ENCODE data around the gene MLN. TPM values are rescaled to one million over a fixed set of nuclear protein-coding genes. Genes with fewer than 3 reads are reported as not detected.
"Not testable (repeated sequence)": the region's sequence is repeated elsewhere in the genome, so short reads cannot be mapped to it uniquely, and the experiment has no call there.

Gene MLN
- total RNA-seq, 1 donor from 2014 or later = not detected

DNA sequence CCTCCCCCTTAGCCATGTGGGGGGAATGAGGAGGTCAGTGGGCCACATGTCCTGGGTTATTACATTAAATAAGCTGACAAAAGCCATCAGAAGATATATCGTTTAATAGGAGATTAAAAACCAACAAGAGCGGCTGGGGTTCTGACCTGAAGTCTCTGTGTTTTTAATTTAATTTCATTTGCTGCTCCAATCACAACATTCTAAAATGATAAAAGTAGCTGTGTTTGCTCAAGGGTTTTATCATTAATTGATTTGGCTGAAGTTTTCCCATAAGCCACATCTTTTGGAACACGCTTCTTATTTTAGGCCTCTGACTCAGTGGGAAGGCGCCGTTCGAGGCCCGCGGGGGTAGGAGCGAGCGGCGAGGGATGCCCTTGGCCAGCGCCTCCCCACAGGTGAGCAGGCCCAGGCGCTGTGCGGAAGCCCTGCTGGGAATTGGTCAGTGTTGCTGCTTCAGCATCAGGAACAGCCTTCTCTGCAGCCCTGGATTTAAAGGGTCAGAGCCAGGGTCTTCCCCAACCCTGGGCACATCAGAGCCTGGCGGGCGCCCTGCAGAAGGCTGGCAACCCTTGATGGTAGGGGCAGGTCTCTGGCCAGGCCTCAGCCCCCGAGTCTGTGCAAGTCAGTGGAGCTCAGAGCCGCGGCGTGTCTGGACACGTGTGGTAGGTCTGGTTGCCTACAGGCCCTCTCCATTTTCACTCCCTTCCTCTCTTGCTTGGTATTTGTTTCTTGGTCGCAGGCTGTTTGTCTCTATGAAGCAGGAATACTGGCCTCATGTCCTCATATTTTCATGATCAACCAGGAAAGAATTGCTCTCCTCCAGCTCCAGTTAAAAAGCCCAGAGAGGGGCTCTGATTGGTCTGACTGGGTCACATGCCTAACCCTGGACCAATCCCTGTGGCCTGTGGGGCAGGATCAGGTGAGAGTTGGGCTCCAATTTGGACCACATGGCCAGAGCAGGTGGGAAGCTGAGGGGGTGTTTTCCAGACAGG lies 30.9 kb upstream of the MLN start:
- no peak for DNase-seq

DNA sequence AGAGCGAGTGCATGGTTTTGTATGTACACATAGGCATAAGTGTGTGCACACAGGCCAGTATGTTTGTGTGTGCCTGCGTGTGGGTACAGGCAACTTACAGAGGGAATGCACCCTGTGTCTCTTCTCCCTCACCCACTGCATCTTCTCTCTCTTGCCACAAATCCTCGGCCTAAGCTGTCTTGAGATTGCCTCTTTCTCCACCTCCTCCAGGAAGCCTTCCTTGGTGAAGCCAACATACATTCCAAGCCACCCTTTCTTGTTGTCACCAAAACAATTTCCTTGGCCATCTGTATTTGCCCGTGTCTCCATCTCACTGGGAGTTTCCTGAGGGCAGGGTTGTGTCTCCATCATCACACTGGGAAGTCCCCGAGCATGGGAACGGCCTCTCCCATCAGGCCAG lies 29.8 kb upstream of the MLN start:
- no peak for DNase-seq

DNA sequence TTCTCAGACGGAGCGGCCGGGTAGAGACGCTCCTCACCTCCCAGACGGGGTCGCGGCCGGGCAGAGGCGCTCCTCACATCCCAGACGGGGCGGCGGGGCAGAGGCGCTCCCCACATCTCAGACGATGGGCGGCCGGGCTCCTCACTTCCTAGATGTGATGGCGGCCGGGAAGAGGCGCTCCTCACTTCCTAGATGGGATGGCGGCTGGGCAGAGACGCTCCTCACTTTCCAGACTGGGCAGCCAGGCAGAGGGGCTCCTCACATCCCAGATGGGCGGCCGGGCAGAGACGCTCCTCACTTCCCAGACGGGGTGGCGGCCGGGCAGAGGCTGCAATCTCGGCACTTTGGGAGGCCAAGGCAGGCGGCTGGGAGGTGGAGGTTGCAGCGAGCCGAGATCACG lies 29.0 kb upstream of the MLN start:
- not testable (repeated sequence) for DNase-seq

DNA sequence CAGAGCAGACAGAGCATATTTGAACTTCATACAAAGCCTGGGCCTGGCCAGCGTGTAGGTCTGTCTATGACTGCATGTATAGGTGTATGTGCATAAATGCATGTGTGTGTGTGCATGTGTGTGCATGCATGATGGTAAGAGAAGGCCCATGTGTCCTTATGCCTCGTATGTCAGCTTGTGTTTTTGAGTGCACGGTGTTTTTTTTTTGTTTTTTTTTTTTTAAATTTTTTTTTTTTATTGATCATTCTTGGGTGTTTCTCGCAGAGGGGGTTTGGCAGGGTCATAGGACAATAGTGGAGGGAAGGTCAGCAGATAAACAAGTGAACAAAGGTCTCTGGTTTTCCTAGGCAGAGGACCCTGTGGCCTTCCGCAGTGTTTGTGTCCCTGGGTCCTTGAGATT lies 27.9 kb upstream of the MLN start:
- DNase-seq = not testable (repeated sequence)

DNA sequence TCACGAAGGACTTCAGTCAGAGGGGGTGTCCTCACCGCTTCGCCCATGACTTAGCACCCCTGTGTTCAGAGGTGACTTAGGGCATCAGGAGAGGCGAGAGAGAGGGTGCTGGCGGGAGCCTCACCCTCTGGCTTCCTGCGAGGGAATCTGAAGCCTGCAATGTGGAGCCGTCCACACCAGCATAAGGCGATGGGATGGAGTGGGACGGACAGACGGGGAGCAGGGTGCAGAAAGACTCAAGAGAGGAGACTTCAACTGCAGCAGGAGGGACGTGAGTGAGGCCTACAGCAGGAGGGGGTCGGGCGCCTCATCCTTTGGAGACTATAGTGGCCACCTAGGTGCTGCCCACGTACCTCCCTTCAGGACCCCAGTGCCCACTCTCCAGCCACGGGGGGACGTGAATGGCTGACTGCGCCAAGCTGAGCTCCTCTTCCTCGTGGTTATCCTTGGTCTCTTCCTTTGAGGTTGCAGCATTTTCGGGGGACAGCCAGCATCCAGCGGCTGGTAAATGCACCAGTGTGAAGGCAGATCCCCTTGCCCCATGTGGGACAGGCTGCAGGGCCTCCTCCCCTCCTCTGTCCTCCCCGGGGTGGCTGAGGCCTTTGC lies 26.9 kb upstream of the MLN start:
- no peak for DNase-seq

DNA sequence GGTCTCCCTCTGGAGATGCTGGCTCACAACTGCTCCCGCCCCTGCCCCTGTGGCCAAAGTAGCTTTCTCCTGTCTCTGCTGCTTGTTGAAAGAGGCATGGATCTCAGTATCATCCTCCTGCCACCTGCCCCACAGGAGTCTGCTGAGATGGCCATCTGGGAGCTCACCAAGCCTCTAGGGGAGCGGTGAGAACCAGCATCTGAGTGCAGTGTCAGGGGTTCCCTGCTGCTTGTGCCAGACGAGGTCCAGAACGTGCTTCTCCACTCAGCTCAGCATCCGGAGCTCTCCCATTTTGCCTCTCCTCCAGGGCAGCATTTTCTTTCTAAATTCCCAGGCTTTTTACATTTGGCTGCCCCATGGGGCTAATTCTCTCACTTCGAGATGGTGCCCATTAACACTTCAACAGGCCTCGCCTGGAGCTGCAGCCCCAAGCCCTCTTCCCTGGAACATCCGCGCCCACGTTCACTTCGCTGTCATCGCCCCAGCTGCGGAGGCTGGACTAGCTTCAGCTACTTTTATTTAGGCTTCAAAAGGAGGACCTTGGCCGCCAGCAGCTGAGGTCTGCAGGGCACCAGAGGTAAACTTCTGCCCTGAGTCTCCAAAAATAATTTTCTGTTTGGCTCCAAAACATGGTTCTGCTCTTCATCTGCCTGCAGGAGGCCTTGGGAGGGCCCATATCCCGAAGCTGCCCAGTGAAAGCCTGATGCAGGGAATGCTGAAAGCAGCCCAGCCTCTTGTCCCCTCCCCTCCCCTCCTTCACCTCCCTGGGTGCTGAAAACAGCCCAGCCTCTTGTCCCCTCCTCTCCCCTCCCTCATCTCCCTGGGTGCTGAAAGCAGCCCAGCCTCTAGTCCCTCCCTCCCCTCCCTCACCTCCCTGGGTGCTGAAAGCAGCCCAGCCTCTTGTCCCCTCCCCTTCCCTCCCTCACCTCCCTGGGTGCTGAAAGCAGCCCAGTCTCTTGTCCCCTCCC lies 25.2 kb upstream of the MLN start:
- DNase-seq = no peak

DNA sequence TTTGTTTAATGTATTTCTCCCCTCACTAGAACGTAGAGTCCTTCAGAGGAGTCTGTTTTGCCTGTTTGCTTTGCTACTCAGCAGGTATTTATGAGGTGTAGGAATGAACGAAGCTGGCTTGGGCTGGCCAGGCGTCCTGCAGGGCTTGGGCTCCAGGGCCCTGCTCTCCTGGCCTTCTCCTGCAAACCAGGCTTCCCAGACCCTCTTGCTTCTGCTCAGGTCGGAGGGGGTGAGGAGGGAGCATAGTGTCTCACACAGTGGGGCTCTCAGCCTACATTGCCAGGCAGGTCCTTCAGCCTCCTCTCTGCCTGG lies 24.6 kb upstream of the MLN start:
- DNase-seq = no peak

DNA sequence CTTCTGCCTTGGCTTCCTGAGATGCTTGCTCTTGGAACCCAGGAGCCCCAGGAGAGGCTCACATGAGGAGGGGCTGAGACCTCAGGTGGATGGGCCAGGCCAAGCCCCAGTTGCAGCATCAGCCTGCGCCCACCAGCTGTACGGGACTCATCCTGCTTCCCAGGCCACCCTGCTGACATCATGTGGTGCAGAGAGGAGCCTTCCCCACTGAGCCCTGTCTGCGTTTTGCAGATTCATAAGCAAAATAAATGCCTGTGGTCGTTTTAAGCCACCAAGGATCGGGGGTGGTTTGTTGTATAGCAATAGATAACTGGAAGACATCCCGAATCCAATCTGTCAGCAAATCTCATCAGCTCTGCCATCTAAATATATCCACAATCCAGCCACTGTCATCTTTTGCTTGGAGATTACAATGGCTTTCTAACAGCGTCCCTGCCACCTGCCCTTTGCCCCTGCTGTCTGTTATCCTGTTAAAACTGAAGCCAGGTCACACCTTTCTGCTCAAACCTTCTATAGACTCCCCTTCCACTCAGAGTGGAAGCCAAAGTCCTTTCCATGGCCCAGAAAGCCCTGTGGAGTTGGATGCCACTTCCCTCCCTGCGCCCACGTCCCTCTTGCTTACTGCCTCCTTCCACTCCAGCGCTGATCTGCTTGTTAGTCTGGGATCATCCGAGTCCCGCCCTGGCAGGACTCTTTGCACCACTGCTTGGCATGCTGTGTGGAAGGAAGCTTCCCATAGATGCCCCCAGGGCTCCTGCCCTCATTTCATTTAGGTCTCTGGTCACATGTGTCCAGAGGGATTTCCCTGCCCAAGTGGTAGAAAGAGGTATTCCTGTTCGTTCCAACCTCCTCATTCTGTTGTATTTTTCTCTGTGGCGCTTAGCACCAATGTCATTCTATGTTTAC lies 24.0 kb upstream of the MLN start:
- no peak for DNase-seq

DNA sequence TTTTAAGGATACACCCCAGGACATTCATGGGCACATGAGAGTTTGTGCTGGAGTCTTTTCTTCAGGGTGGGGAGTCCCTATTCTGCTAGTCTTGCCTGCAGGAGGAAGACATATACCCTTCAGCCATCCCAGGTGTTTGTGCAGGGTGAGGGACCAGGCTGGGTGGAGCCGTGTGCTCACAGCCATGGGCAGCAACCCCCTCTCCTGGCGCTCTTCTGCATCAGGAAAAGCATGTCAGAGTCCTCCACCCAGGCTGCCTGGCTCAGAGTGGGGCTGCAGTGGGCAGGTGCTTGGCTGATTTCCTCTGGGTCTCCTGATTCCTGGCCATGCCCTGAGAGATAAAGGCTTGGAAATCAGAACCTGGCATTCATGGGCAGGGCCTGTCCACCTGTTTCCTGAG lies 22.7 kb upstream of the MLN start:
- no peak for DNase-seq

DNA sequence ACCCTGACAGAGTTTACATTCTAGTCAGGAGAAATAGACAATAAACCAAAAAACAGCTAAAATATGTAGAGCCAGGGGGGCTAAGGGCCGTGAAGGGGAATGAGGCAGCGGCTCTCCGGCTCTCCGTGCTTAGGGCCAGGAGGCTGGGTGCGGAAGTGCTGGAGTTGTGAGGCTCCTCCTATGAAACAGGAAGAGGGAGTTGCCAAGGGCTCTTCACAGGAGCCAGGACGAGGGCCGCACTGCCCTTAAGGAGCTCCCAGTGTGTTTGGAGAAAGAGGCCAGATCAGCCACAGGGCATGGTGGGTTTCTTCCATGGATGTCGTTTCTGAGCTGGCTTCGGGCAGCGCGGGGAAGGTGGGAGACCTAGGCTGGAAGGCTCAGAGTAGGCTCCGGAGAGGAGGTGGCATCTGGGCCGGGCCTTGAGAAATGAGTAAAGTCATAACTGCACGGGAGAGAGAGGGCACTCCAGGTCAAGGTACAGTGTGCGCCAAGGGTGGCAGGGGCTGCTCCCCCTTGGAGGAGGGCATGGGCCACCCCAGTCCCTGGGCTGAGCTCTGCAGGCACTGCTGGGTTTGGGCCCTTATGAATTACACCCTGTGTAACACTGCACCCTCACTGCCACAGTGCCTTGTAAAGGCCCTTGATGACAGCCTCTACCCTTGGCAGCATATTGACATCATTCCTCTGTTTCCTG lies 20.8 kb upstream of the MLN start:
- no peak for DNase-seq

DNA sequence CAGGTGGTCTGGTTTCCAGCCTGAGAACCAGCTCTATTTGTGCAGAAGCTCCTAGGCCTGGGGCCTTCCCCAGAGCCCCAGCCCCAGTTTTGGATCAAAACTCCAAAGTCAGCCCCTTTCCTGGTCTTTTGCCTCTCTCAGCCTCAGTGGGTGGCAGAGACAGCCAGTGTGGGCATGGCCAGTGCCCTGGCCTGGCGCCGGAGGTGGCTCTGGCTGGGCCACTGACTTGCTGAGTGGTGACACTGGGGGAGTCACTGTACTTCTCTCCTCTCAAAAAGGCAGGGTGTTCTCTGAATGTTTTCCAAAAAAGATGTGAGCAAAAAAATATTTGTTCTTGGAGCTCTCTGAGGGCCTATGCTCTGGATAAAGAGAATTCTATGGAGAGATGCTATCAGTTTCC lies 20.0 kb upstream of the MLN start:
- no peak for DNase-seq

DNA sequence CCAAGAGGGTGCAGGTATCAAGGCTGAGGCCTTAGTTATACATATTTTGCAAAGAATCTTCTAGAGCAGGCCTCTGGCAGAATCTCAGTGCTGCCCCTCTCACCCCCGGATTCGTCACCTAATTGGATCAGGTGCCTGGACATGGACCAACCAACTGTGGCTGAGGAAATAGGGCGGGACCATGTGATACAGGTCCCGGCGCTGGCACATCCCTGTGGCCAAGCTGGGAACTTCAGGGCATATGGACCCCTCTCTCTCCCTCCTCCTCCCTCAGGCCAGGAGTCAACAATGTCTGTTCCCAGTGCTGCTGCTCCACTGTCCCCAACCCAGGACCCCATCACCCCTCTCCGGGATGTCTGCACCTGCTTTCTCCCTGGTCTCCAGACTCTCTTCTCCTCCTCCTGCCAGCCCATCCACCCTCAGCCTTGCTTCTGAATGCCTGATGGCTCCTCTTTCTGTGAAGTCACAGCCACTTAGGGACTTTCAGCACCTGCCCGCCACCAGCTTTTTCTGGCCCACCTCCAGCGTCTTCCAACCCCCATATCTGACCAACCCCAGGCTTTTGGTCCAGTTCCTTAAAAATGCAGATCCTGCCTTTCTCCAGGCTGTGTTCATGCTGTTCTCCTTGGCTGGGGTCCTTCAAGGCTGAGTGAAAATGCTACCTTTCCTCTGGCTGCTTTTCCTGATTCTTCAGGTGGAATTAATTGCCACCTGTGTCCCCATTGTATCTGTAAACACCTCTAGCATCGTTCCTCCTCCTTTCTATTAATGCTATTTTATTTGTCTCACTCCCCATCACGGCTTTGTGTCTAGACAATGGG lies 19.0 kb upstream of the MLN start:
- no peak for DNase-seq

DNA sequence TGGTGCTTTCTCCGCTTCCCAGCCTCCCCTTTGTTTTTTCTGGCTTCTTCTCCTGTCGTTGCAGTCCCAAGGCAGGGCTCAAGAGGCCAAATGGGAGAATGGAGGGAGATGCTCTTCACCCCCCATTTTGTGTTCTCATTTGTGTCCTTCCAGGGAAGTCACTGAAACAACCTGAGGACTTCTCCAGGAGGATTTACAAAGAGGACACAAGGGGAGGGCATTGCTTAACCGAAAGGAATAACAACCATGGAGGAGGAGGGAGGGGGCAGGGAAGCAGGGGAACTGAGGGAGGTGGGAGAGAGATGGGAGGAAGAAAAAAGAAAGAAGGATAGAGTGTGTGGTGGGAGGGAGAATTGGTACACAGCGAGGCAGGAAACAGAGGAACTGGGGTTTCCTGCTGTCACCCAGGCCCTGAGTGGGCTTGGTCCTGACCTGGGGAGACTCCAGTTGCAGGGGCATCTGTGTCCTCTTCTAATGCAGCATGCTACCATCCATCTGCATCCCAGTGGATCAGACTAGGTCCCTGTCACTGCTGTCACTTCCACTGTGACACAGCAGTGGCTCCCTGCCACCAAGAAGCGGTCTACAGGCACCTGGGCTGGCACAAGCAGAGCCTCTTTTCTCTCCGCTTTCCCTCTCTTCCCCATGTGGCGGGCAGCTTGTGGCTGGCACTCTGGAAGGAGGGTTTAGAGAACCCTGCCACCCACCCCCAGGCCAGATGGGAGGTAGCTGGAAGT lies 17.1 kb upstream of the MLN start:
- no peak for DNase-seq

DNA sequence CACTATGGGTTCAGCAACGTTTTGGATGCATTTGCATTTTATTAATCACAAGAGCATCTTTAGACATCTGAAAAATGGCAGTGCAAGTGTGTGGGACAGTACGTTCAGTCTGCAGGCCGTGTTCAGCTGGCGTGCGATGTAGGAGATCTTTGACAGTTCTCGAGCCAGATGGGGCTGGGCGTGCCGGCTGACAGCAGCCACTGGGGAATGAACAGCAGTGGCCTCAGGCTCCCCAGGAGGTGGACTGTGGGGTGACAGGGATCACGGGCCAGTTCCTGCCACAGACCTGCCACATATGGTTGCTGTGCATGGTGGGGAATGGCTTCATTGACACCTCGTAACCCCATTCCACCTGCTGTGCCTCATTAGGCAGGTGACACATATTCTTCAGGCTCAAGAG lies 16.4 kb upstream of the MLN start:
- DNase-seq = no peak

DNA sequence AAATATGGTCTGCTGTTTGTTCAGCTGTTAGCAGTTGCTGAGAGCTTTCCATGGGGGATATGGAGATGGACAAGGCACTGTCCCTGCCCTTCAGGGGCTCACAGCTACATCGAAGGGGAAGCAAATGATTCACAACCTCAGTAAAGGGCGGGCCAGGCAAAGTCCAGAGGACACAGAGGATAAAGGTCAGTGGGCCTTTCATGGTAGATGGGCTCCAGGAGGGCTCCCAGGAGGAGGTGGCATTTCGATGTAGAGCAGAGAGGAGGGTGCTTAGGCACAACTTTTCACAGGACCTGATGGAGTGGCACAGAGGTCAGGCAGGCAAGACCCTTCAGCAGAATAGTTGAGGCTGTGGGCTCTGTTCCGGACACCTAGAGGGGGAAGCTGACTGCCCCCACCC lies 15.2 kb upstream of the MLN start:
- DNase-seq = no peak

DNA sequence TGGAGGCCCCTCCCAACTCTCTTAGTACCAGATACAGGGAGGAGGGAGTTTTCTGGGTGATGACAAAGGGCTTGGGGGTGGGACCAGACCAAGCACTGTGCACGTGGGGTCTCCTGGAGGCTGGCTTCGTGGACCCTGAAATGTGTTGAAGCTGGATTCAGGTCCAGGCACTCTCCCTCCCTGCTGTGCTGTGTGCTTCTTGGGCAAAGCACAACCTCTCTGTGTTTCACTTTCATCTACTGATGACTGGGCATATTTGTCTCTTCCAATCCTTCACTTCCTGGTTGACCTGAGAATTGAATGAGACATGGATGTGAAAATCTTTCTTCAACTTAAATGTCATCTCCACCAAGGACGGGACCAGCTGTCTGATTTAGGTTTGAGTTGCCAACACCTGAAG lies 14.5 kb upstream of the MLN start:
- no peak for DNase-seq

DNA sequence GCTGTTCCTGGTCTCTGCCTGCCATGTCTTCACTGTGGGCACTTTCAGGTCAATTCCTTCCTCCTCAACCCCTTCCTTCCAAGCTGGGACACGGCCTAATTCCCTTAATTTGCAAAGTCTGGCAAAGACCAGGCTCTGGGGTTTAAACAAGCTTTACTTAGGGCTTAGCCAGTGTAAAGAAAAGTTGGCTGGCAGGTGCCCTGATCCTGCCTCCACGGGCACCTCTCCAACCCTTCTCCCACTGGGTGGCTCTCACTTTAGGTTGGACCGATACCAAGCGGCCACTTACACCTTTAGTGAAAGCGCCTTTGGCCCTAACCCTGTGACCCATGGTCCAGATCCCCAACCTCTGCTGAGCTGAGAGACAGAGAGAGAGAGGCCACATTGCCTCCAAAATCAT lies 13.7 kb upstream of the MLN start:
- no peak for DNase-seq

DNA sequence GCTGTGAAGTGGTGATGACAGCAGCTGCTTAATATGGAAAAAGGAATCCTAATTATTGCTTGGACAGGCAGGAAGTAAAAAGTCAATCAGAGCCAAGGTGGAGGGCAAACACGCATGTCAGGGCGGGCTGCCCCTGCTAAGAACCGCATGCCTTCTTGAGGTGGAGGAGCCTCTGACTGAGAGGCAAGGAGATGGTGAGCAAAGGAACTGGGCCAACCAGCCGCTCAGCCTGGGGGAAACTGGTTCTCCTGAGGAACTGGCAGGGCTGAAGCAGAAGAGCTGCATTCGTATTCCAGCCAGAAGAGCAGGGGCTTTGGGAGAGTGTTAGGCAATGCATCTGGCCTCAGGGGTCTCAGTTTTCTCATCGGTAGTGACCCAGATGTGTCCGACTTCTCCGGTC lies 13.1 kb upstream of the MLN start:
- DNase-seq = no peak

DNA sequence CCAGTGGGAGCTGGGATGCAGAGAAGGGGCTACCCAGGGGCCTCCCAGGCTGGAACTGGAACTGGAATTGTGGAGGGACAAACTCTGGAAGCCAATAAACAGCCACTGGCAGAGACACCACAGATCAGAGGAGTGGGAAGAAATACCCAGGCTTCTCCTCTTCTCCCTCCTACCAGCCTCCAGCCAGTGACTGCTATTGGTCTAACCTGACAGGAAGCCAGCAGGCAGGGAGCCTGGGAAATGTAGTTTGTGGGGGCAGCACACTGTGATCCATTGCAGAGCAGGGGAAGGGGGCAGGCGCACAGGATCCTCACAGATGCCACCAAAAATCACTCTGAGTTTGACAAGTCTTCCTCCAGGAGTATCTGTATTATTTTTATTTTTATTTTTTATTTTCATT lies 12.1 kb upstream of the MLN start:
- no peak for DNase-seq
